HFF-Myc (cell line): ENCODE results near the gene BAMBI.

Source experiments
- DNase-seq: peaks from one replicate; pipeline ENCODE4 v3.0.0-alpha.2; 2011; ENCODE audit warnings: low read depth; ENCODE audit errors: extremely low read depth
- H3K4me3 ChIP-seq: replicated peaks from 2 replicates; pipeline ENCODE4 v1.5.1; 2011; ENCODE audit warnings: low read depth, mild to moderate bottlenecking, control low read depth, low read length
- TF ChIP-seq, protein P1 (sequence below): IDR thresholded peaks from 2 replicates; pipeline ENCODE4 v1.5.1; 2012; ENCODE audit warnings: mild to moderate bottlenecking, low read depth, low read length, control low read depth; ENCODE audit errors: missing control alignments

The BAMBI gene

DNA sequence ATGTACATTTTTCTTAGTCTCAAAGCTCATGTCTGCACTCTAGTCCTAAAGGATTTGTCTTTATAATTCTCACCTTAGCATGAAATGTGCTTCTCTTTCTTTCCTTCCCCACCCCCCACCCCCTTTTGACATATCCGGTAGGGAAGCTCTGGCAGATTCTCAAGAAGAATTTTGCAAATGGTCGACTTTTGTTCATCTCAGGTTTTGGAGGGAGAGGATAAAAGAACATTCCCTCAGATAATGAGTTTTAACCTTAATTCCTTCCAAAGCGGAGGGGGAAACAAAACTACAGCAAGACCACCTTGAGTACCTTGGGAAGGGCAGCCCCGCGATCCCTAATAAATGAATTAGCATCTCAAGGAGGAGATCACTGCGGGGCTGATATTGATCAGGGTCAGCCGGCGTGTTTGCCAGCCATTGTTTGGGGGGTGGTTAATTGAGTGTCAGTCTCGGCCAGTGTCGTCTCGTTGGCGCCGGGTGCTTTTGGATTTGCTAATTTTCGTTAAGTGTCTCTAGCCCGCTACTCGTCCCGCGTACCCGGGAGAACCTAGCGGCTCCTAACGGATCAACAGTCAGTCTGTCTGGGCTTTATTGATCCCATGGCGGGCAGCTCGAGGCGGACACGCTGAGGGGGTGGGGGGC, 874 bp upstream of the BAMBI start:
- TF ChIP-seq, protein P1, sequence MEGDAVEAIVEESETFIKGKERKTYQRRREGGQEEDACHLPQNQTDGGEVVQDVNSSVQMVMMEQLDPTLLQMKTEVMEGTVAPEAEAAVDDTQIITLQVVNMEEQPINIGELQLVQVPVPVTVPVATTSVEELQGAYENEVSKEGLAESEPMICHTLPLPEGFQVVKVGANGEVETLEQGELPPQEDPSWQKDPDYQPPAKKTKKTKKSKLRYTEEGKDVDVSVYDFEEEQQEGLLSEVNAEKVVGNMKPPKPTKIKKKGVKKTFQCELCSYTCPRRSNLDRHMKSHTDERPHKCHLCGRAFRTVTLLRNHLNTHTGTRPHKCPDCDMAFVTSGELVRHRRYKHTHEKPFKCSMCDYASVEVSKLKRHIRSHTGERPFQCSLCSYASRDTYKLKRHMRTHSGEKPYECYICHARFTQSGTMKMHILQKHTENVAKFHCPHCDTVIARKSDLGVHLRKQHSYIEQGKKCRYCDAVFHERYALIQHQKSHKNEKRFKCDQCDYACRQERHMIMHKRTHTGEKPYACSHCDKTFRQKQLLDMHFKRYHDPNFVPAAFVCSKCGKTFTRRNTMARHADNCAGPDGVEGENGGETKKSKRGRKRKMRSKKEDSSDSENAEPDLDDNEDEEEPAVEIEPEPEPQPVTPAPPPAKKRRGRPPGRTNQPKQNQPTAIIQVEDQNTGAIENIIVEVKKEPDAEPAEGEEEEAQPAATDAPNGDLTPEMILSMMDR, result no peak
- peak overlapping the region; percentile 36 for H3K4me3 ChIP-seq
- DNase-seq, result no peak

DNA sequence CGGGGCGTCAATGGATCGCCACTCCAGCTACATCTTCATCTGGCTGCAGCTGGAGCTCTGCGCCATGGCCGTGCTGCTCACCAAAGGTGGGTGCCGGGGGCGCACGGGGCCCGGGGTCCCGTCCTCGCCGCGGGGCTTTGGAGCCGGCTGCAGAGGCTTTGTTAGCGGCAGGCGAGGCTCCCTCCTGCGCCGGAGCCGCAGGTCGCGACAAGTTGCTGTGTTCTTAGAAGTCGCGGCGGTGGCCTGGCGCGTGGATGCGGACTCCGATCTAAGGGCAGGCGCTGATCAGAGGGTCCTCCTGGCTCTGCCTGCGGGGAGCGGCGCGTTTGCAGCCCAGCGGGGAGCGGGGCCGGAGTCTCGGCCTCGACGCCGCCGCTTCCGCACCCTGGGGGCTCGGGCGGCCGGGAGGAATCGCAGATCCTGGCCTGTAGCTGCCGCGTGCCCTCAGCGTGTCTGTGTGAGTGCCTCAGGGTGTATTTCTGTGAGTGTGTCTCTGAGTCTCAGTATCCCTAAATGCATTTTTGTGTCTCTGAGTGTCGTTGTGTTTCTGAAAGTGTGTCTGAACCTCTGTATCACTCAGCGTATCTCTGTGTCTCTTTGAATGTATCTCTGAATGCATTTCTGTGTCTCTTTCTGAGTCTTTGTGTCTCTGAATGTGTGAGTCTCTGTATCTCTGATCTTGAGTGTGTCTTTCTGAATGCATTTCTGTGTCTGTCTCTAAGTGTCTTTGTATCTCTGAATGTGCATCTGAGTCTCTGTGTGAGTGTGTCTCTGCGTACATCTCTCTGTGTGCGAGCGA, 766 bp downstream of the BAMBI start:
- DNase-seq, result no peak
- H3K4me3 ChIP-seq, result peak overlapping the region; percentile 60
- TF ChIP-seq, protein P1, result no peak

DNA sequence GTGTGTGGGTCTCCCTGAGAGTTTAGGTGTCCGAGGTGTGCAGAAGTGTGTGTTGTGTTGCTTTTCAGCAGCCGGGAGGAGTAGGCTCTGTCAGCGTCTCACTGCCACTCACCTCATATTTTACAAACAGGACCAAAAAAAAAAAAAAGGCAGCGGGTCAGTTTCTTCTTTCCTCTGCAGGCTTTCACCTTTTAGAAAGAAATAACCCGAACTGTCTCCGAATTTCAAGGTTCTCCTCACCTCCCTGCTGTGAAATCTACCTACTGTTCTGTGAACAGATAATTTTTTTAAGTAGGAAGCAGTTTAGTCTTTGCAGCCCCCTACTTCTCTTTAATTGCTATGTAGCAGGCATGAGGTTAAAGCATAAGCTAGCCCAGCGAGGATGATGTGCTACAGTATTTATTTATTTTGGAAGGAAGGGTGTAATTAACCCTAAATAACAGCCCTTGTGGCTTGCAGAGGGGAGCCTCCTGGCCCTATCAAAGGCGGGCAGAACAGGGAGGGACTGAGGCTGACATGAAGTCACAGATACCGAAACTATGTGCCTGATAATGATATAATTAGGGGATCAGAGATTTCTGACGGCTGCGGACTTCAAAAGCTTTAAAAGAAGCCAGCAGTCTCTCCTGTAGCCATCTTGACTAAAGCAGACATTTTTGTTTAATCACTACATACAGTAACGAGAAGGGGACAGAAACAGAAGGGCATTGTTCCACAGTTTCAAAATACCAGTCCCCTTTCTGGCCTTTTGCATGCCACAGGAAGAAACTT, 1.6 kb downstream of the BAMBI start:
- no peak for DNase-seq
- TF ChIP-seq, protein P1, result no peak

DNA sequence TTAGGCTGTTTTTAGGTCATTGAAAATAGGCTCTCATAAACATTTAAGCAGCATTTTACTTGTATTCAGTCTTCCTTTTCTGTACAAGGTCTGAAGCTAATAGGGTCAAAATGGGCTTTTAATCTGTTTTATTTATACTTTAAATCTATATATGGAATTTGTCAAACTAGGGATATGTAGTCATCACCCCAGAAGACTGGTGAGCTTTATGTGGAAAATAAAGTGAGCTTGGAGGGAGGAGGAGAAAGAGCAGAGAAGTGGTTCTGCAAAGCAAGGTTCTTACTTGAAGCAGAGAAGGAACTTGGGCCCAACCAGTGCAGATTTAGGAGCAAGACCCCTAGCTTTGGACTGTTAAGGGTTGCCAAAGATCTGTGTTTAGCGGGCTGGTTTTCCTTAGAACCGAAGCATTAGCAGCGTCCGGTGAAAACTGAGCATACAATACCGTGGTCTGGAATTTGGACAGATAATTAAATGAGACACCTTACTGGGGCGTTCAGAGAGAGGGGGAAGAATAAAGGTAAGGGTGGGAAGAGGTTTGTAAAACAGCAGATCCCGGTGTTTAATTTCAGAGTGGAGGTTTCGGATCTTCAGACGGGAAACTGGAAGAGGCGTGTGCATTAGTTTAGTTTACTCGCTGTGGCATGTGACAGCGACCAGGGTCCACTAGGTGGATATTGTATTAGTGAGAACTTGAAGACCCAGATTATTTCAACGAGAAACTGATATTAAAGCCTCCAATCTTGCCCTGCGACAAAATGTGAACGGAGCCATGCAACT, 2.4 kb downstream of the BAMBI start:
- no peak for DNase-seq
- TF ChIP-seq, protein P1, result no peak
- no peak overlapping the region for H3K4me3 ChIP-seq

More for the DNA sequence above, 1.6 kb downstream of the BAMBI start:
- peak overlapping the region; percentile 60 for H3K4me3 ChIP-seq

DNA sequence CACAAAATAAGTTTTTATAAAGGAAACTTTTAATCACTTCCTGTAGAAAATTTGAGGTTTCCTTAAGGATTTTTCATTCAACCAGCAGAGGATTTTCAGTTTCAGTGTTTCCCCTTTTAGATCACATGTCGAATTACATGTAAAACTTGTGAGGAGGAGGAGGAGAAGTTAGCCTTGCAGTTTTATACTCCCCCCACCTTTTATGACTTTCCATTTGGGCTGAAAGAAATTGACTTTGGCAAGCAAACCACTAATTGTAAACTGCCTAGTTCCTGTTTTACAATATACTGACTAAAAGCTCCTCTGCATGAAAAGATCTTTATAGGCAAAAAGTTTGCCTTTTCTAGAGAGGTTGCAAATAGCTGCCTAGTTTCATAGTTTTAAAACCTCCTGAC, 3.0 kb downstream of the BAMBI start:
- no peak for DNase-seq
- no peak overlapping the region for H3K4me3 ChIP-seq
- TF ChIP-seq, protein P1, result no peak

DNA sequence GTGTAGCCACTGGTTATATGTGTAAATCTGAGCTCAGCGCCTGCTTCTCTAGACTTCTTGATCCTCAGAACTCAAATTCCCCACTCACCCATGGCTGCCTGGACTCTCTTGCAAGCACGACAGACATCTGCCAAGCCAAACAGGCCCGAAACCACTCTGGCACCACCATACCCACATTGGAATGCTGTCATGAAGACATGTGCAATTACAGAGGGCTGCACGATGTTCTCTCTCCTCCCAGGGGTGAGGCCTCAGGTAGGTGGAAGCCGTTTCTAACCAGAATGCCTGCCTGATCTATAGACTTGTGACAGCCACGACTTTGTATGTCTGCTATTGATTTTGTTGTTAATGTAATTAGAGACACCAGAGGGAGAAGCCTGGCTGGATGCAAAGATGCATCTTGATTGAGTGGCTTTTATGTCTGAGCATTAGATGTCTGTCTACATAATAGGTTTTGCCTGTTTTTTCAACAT, 4.0 kb downstream of the BAMBI start:
- no peak for DNase-seq
- no peak overlapping the region for H3K4me3 ChIP-seq
- TF ChIP-seq, protein P1, result no peak
